Fibroblast of lung (primary cell): ENCODE measurements around the gene GADL1.

Source experiments
- CTCF ChIP-seq, 2 donors: IDR thresholded peaks in 1 of 2; conservative IDR thresholded peaks in 1 of 2; 1 replicate in 1 of 2; 2 replicates in 1 of 2; pipeline ENCODE4 v1.5.1; 2011 to 2012; ENCODE audit warnings: low read length in 2 of 2, control low read depth in 1 of 2, inconsistent platforms in 1 of 2, low read depth in 1 of 2, mild to moderate bottlenecking in 1 of 2
- EZH2 ChIP-seq: IDR thresholded peaks from 2 replicates; pipeline ENCODE4 v1.5.1; 2012; ENCODE audit warnings: low read length, control low read depth, mild to moderate bottlenecking; ENCODE audit errors: missing control alignments

- no peak for TF ChIP-seq CTCF (conservative IDR thresholded peaks at IDR 0.05 in 1 of 2, IDR thresholded peaks at IDR 0.05 in 1 of 2; ENCODE audit: low read depth in 1 of 2, low read length in 2 of 2)
- TF ChIP-seq EZH2, result no peak
Observed at GRCh38 chr3:30864132-30864531, 30.3 kb downstream of the GADL1 start.
